COLO829 (cell line): ENCODE measurements around the gene CIAO2A.

Experiments used
- DNase-seq: peaks from one replicate; pipeline ENCODE4 v3.0.0; 2012; ENCODE audit warnings: low spot score

Gene CIAO2A

GRCh38 chr15:64038878-64039610 is 54.6 kb downstream of the CIAO2A start:
- DNase-seq: no peak

GRCh38 chr15:64037966-64038365 is 55.7 kb downstream of the CIAO2A start:
- DNase-seq: no peak

GRCh38 chr15:64037116-64037515 is 56.5 kb downstream of the CIAO2A start:
- no peak for DNase-seq

GRCh38 chr15:64035525-64035924 is 58.1 kb downstream of the CIAO2A start:
- no peak for DNase-seq

GRCh38 chr15:64034519-64034918 is 59.1 kb downstream of the CIAO2A start:
- no peak for DNase-seq

GRCh38 chr15:64032329-64032728 is 61.3 kb downstream of the CIAO2A start:
- DNase-seq: no peak

- DNase-seq: no peak
Measured at GRCh38 chr15:64030123-64030522, 63.5 kb downstream of the CIAO2A start.

GRCh38 chr15:64029633-64030032 is 64.0 kb downstream of the CIAO2A start:
- DNase-seq: no peak

GRCh38 chr15:64029110-64029509 is 64.5 kb downstream of the CIAO2A start:
- no peak for DNase-seq

- DNase-seq: no peak
Measured at GRCh38 chr15:64026591-64026990, 67.0 kb downstream of the CIAO2A start.

GRCh38 chr15:64024172-64025050 is 69.2 kb downstream of the CIAO2A start:
- DNase-seq: no peak

GRCh38 chr15:64023220-64023619 is 70.4 kb downstream of the CIAO2A start:
- DNase-seq: no peak

- no peak for DNase-seq
Measured at GRCh38 chr15:64022571-64022970, 71.1 kb downstream of the CIAO2A start.
